ENCODE measurements around the gene CCDC6.
A peak's percentile ranks its signal among the peaks of the same experiment; 100 is the strongest.

DNA sequence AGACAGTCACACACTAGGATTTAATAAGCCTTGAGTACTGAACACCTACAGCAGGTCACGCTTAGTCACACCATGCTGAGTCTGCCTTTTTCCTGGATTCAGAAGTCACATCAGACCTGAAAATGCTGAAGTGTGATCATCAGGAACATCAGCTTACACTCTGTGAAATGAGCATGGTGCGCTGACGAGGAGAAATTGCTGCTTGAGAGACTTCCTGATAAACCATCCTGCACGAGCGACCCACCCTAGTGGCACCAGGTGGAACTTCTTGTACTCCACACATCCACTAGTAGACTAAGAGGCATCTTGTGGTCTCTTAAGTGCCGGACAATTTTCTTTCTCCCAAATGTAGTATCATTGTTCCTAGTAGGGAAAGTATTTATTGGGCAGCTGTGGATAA lies 101.3 kb downstream of the CCDC6 start:
- TF ChIP-seq, protein P1, sequence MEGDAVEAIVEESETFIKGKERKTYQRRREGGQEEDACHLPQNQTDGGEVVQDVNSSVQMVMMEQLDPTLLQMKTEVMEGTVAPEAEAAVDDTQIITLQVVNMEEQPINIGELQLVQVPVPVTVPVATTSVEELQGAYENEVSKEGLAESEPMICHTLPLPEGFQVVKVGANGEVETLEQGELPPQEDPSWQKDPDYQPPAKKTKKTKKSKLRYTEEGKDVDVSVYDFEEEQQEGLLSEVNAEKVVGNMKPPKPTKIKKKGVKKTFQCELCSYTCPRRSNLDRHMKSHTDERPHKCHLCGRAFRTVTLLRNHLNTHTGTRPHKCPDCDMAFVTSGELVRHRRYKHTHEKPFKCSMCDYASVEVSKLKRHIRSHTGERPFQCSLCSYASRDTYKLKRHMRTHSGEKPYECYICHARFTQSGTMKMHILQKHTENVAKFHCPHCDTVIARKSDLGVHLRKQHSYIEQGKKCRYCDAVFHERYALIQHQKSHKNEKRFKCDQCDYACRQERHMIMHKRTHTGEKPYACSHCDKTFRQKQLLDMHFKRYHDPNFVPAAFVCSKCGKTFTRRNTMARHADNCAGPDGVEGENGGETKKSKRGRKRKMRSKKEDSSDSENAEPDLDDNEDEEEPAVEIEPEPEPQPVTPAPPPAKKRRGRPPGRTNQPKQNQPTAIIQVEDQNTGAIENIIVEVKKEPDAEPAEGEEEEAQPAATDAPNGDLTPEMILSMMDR (IDR thresholded peaks at IDR 0.05), result peak in 2 of 4 experiments; percentile 27 to 53
- TF ChIP-seq POLR2A (IDR thresholded peaks at IDR 0.05), result no peak
- TF ChIP-seq EP300 (IDR thresholded peaks at IDR 0.05), result no peak
- no peak for TF ChIP-seq POLR2AphosphoS5 (IDR thresholded peaks at IDR 0.05)

Data from sigmoid colon (tissue), 4 donors.